ENCODE results near the gene HOXD12.

Gene HOXD12

DNA sequence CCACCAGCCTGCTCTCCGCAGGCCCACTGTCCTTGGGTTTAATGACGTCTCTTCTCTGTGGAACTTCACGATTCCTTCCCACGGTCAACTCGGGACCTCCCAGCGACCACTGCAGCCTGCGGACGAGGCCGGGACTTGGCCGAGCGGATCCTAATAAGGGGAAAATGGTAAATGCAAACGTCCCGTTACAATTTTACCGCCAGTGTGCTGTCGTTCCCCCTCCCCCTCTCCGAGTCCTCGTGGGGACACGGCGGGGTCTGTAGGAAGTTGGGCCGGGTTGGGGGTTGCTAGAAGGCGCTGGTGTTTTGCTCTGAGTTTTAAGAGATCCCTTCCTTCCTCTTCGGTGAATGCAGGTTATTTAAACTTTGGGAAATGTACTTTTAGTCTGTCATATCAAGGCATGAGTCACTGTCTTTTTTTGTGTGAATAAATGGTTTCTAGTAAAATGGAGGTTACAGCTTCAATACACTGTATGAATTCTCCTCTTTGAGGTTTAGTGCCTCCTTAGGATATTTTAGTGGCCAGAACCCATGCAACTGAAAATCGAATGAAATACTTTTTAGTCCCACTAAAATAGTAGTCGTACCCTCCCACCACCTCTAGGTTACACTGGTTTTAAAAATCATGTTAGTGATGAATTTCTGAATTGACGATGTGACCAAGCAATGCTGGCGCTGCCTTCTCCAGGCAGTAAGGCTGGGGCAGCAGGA lies 9.8 kb downstream of the HOXD12 start:
- Histone ChIP-seq H3K27me3 (ENCODE audit: control insufficient read depth, insufficient read depth, low read length, poor library complexity, severe bottlenecking) (peaks cover 100% of the 10 kb centered on the region), H3K4me3 (ENCODE audit: insufficient read depth, low read depth, low read length) (no peak overlapping the region), H3K9me3 (ENCODE audit: control insufficient read depth, low read length) (no peaks in the 10 kb centered on the region), H3K27ac (ENCODE audit: insufficient read depth, low read depth, low read length, poor library complexity, severe bottlenecking) (no peak overlapping the region), H3K36me3 (ENCODE audit: control insufficient read depth, insufficient read depth, low read length) (no peaks in the 10 kb centered on the region), H3K4me1 (ENCODE audit: control insufficient read depth, insufficient read depth, low read length) (no peaks in the 10 kb centered on the region)
- 5 to 8% methylated on average over 25 to 26 of the region's 26 CpGs for WGBS, 2 experiments

DNA sequence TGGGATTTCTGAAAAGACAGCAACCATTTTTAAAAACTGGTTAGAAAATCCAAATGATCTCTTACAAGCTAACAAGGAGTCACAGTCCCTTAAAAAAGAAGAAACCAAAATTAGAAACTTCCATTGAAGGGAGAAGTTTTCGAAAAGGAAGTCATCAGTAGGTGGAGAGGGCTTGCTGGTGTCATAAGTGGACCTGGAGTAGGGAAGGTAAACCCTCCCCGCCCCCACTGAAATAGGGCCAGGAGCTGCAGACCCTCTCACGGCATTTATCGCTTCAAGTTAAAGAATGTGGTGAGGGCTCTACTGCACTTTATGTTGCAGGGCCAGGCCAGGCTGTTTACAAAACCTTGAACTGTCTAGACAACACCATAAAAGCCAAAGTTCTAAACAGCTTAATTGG lies 10.4 kb downstream of the HOXD12 start:
- no peak overlapping the region for H3K27ac ChIP-seq (ENCODE audit: insufficient read depth, low read depth, low read length, poor library complexity, severe bottlenecking)
- no peaks in the 10 kb centered on the region for H3K36me3 ChIP-seq (ENCODE audit: control insufficient read depth, insufficient read depth, low read length)
- no peaks in the 10 kb centered on the region for H3K9me3 ChIP-seq (ENCODE audit: control insufficient read depth, low read length)
- no peak overlapping the region for H3K4me3 ChIP-seq (ENCODE audit: insufficient read depth, low read depth, low read length)
- WGBS, 2 experiments, result 31 to 33% methylated on average over 4 of the region's 4 CpGs
- H3K27me3 ChIP-seq (ENCODE audit: control insufficient read depth, insufficient read depth, low read length, poor library complexity, severe bottlenecking), result peaks cover 100% of the 10 kb centered on the region
- no peaks in the 10 kb centered on the region for H3K4me1 ChIP-seq (ENCODE audit: control insufficient read depth, insufficient read depth, low read length)

DNA sequence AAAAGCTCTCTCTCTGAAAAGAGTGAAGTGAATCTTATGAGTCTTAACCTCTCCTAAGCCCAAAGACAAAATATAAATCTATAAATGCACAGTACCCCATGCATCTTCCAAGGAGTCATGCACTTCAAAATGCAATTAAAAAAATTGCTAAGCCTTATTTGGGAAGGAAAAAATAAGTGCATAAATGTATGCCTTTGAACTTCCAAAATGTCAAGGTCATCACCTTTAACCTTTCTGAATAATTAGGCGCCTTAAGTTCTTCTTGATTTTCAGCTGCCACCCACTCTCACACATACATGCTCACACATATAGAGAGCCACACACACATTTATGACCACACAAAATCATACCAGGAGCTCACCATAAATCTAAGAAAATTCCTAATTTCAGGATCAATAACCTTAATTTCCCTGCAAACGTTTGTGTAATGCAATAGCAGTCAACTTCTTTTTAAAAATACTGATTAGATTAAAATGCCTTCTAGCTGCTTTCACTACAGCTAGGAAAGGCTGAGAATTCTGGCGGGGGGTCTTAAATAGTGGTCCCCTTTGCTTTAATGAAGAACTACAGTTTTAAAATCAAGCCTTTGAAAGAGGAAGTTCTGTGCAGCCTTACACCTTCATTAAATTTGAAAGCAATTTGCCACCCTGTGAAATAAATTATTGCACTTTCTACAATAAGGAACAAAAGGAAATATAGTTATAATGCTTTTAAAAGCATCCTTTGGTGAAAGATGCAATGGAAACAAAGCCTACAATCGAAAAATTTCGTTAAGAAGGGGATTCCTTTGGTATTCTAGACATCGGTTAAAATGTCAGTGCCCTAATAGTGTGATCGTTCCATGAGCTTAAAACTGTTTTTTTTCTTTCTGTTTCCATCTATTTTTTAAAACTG lies 11.1 kb downstream of the HOXD12 start:
- Histone ChIP-seq H3K4me3 (ENCODE audit: insufficient read depth, low read depth, low read length) (no peak overlapping the region), H3K27ac (ENCODE audit: insufficient read depth, low read depth, low read length, poor library complexity, severe bottlenecking) (no peak overlapping the region), H3K9me3 (ENCODE audit: control insufficient read depth, low read length) (no peaks in the 10 kb centered on the region), H3K4me1 (ENCODE audit: control insufficient read depth, insufficient read depth, low read length) (no peaks in the 10 kb centered on the region), H3K36me3 (ENCODE audit: control insufficient read depth, insufficient read depth, low read length) (no peaks in the 10 kb centered on the region), H3K27me3 (ENCODE audit: control insufficient read depth, insufficient read depth, low read length, poor library complexity, severe bottlenecking) (peaks cover 100% of the 10 kb centered on the region)
- WGBS, 2 experiments, result 30 to 31% methylated on average over 6 to 7 of the region's 7 CpGs

DNA sequence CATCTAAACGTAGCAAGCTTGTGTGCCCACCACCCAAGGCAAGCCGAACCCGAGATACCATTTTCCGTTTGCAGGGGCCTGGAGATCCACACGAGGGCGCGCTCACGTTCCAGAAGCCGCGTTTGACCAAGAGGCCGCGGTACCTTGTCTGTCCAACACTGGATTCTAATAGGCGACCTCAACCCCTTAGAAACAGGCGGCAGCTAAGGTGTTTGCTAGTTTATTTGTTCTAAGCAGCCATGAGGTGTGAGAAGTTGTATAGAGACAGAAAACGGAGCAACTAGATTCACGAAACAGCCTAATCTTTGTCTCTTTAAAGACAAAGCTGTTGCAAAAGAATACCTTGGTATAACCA lies 11.7 kb downstream of the HOXD12 start:
- no peaks in the 10 kb centered on the region for H3K36me3 ChIP-seq (ENCODE audit: control insufficient read depth, insufficient read depth, low read length)
- 1 to 3% methylated on average over 16 of the region's 16 CpGs for WGBS, 2 experiments
- H3K27me3 ChIP-seq (ENCODE audit: control insufficient read depth, insufficient read depth, low read length, poor library complexity, severe bottlenecking), result peaks cover 100% of the 10 kb centered on the region
- H3K9me3 ChIP-seq (ENCODE audit: control insufficient read depth, low read length), result no peaks in the 10 kb centered on the region
- no peak overlapping the region for H3K4me3 ChIP-seq (ENCODE audit: insufficient read depth, low read depth, low read length)
- no peak overlapping the region for H3K27ac ChIP-seq (ENCODE audit: insufficient read depth, low read depth, low read length, poor library complexity, severe bottlenecking)
- H3K4me1 ChIP-seq (ENCODE audit: control insufficient read depth, insufficient read depth, low read length), result no peaks in the 10 kb centered on the region

DNA sequence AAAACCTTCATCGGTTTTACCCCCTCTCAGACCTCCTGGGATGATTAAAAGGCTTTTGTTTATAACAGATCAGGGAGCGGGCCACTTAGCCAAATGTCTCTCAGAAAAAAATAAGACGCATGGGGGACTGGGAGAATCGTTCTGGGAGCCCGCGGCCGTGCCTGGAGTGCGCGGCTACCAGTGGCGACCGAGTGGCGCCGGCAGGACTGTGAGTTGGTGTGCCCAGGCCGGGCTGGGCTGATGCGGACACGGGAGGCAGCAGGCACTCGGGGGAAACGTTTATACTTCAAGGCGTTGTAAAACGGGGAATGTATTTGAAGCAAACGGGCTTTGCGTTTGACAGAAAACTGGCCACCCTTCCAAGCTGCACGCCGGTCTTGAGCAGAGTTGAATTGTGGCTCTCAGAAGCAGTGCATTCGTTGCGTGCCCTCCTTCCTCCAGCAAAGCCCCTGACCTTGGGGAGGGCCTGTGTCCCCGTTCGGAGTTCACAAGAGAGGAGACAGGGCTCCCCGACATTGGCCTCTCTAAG lies 12.3 kb downstream of the HOXD12 start:
- H3K9me3 ChIP-seq (ENCODE audit: control insufficient read depth, low read length), result no peaks in the 10 kb centered on the region
- no peak overlapping the region for H3K4me3 ChIP-seq (ENCODE audit: insufficient read depth, low read depth, low read length)
- WGBS, 2 experiments, result 4 to 7% methylated on average over 28 to 29 of the region's 29 CpGs

DNA sequence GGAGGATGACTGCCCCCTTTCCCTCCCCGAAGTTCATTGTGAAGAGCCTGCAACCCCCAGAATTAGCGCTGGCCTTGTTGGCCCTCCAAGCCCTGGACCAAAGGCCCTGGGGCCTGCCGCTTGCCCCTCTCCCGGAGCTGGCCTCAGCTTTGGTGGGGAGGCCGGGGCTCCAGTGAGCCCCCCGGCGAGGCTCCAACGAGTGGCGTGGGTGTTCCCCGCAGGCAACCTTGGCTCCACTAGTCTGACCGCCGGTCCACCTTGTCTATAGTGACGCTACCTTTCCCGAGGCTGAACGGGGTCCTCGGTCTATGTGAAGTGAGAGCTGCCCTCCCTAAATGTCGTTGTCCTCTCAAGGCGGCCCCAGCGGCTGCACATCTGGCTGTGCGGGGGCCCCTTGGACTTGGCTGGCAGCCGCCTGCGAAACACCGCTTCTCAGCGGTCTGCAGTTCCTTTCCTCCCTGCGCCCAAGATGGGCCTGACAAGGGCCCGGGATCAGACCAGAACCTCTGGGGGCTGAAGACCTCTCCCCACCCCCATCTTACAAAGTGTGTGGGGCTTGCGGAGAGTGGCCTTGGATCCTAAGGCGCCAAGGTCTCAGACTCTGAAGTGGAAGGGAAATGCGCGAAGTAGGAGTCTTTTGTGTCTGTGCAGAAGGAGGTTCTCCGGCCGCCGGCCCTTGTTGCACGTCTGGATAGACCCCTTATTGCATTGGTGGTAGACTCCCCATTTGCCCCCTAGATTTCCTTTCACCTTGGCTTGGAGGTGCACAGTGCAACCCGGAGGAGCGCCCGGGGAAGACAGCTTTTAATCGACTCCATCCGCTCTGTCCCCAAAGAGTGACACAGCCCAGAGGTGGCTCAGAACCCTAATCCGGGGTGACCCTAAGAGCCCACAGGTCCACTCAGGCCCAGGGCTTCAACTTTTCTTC lies 13.0 kb downstream of the HOXD12 start:
- no peaks in the 10 kb centered on the region for H3K36me3 ChIP-seq (ENCODE audit: control insufficient read depth, insufficient read depth, low read length)
- H3K4me3 ChIP-seq (ENCODE audit: insufficient read depth, low read depth, low read length), result no peak overlapping the region
- H3K27me3 ChIP-seq (ENCODE audit: control insufficient read depth, insufficient read depth, low read length, poor library complexity, severe bottlenecking), result peaks cover 100% of the 10 kb centered on the region
- H3K27ac ChIP-seq (ENCODE audit: insufficient read depth, low read depth, low read length, poor library complexity, severe bottlenecking), result no peak overlapping the region
- whole genome bisulfite sequencing, 2 experiments, result 9 to 11% methylated on average over 39 to 40 of the region's 40 CpGs
- H3K4me1 ChIP-seq (ENCODE audit: control insufficient read depth, insufficient read depth, low read length), result no peaks in the 10 kb centered on the region
- no peaks in the 10 kb centered on the region for H3K9me3 ChIP-seq (ENCODE audit: control insufficient read depth, low read length)

More for the DNA sequence above, 12.3 kb downstream of the HOXD12 start:
- H3K36me3 ChIP-seq (ENCODE audit: control insufficient read depth, insufficient read depth, low read length), result no peaks in the 10 kb centered on the region
- H3K27ac ChIP-seq (ENCODE audit: insufficient read depth, low read depth, low read length, poor library complexity, severe bottlenecking), result no peak overlapping the region
- H3K4me1 ChIP-seq (ENCODE audit: control insufficient read depth, insufficient read depth, low read length), result no peaks in the 10 kb centered on the region
- peaks cover 100% of the 10 kb centered on the region for H3K27me3 ChIP-seq (ENCODE audit: control insufficient read depth, insufficient read depth, low read length, poor library complexity, severe bottlenecking)

DNA sequence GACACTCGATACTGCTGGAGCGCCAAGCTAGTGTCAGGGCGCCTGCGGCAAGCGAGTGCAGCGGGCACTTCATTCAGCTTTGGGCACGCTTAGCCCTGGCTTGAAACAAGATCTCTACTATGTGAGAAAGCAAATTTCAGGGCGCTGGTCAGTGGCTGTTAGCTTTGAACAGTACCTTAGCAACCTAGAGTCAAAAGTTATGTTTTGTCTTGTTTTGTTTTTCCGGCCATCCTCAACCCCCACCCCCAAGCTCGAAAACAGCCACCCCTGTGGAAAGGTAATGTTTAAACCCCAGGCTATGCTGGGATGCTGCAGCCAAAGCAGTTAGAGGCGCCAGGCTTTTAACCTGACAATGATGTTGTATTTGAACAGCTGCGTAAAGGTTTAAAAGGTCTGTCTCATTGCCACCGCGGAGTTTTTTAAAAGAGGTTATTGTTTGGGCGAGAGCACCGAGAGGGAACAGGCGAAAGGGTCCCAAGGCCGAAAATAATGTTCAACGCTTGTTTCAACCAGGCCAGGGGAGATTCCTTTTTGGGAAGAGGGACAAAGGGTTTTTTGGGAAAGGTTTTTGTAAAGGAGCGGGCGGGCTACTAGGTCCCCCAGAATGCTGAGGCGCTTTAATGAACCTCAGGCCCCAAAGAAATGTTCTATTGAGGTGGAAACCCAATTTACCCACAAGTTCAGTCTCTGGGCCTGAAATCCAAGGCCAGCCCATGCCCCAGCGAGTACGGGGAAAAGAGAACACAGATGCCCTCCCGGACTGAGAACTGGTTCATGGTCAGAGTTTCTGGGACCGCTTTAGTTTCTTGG lies 14.7 kb downstream of the HOXD12 start:
- Histone ChIP-seq H3K36me3 (ENCODE audit: control insufficient read depth, insufficient read depth, low read length) (no peaks in the 10 kb centered on the region), H3K27ac (ENCODE audit: insufficient read depth, low read depth, low read length, poor library complexity, severe bottlenecking) (no peak overlapping the region), H3K4me1 (ENCODE audit: control insufficient read depth, insufficient read depth, low read length) (no peaks in the 10 kb centered on the region), H3K4me3 (ENCODE audit: insufficient read depth, low read depth, low read length) (no peak overlapping the region), H3K27me3 (ENCODE audit: control insufficient read depth, insufficient read depth, low read length, poor library complexity, severe bottlenecking) (peaks cover 100% of the 10 kb centered on the region), H3K9me3 (ENCODE audit: control insufficient read depth, low read length) (no peaks in the 10 kb centered on the region)
- 7% methylated on average over 25 to 26 of the region's 26 CpGs for WGBS, 2 experiments

DNA sequence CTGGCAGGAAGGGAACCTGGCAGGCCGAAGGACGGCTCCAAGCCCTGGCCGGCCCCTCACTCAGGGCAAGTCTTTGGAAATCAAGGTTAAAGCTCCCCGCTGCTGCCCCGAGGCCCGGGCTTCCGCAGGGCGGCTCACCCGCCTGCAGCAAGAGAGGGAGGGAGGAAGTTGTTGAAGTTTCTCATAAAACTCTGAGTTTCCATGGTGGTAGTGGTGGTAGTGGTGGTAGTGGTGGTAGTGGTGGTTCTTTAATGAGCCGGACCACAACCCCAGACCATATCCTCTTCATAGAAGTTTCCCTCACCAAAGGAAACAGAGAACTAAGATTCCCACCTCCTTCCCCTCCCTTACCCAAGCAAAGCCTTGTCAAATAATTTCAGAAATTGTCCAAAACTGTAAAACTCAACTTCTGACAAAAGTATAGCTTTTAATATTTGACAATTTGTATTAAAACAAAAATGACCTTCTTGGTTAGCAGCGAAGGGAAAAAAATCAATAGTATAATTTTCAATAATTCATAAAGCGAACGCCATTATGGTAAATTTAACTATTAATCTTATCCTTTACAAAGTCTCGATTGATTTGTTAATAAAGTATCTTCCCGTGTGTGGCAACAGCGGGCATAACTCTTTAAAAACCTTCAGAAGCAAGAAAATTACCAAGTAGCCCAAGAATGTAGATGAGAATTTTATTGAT lies 15.5 kb downstream of the HOXD12 start:
- peaks cover 100% of the 10 kb centered on the region for H3K27me3 ChIP-seq (ENCODE audit: control insufficient read depth, insufficient read depth, low read length, poor library complexity, severe bottlenecking)
- H3K36me3 ChIP-seq (ENCODE audit: control insufficient read depth, insufficient read depth, low read length), result no peaks in the 10 kb centered on the region
- H3K9me3 ChIP-seq (ENCODE audit: control insufficient read depth, low read length), result no peaks in the 10 kb centered on the region
- H3K27ac ChIP-seq (ENCODE audit: insufficient read depth, low read depth, low read length, poor library complexity, severe bottlenecking), result no peak overlapping the region
- 8 to 27% methylated on average over 10 to 15 of the region's 16 CpGs for WGBS, 2 experiments
- H3K4me3 ChIP-seq (ENCODE audit: insufficient read depth, low read depth, low read length), result no peak overlapping the region
- no peaks in the 10 kb centered on the region for H3K4me1 ChIP-seq (ENCODE audit: control insufficient read depth, insufficient read depth, low read length)
